ENCODE results near the gene CENPF.

DNA sequence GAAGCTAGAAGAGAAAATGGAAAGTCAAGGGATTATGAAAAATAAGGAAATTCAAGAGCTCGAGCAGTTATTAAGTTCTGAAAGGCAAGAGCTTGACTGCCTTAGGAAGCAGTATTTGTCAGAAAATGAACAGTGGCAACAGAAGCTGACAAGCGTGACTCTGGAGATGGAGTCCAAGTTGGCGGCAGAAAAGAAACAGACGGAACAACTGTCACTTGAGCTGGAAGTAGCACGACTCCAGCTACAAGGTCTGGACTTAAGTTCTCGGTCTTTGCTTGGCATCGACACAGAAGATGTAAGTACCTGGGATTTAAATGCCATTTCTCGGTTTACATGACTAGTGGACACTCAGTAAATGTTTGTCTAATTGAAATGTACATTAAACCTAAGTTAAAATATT, 40.0 kb downstream of the CENPF start:
- TF ChIP-seq EZH2 (IDR thresholded peaks at IDR 0.05; ENCODE audit: insufficient read depth, poor library complexity, severe bottlenecking) (no peak), EZH2phosphoT487 (IDR thresholded peaks at IDR 0.05; ENCODE audit: insufficient read depth, low read depth) (no peak)

All from GM23248 (cell line).